Cardiac fibroblast (primary cell): Measurements from ENCODE around the gene LIN37.

Experiments used
- DNase-seq, 2 donors: peaks; one replicate each; pipeline versions ENCODE4 v3.0.0 to v3.0.0-alpha.2; 2010; ENCODE audit warnings: low read depth in 2 of 2
- H3K4me3 ChIP-seq, 2 donors: replicated peaks in 1 of 2; 1 replicate in 1 of 2; 2 replicates in 1 of 2; pipeline ENCODE4 v1.5.1; 2011; ENCODE audit warnings: low read depth in 2 of 2, low read length in 2 of 2, mild to moderate bottlenecking in 2 of 2, moderate library complexity in 1 of 2
- TF ChIP-seq, protein P1 (sequence below): IDR thresholded peaks from one replicate; pipeline ENCODE4 v1.5.1; 2011; ENCODE audit warnings: low read depth, mild to moderate bottlenecking, low read length, inconsistent platforms

The LIN37 gene

DNA sequence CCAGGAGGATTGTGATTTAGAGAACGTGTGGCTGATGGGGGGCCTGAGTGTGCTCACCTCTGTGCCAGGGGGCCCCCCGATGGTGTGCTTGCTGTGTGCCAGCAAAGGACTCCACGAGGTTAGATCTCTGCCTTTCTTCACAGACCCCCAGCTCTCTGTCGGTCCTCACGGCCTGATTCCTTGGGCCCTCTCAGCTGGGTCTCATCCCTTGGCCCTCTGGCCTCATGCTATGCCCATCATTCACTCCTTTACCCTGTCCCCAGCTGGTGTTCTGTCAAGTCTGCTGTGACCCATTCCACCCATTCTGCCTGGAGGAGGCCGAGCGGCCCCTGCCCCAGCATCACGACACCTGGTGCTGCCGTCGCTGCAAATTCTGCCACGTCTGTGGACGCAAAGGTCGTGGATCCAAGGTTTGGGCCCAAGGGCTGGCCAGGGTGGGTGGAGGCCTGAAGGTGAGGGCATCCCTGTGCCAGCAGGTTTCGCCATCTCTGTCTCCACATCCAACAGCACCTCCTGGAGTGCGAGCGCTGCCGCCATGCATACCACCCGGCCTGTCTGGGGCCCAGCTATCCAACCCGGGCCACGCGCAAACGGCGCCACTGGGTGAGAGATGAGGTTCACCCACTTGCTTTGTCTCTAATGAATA, 23.0 kb upstream of the LIN37 start:
- TF ChIP-seq, protein P1, sequence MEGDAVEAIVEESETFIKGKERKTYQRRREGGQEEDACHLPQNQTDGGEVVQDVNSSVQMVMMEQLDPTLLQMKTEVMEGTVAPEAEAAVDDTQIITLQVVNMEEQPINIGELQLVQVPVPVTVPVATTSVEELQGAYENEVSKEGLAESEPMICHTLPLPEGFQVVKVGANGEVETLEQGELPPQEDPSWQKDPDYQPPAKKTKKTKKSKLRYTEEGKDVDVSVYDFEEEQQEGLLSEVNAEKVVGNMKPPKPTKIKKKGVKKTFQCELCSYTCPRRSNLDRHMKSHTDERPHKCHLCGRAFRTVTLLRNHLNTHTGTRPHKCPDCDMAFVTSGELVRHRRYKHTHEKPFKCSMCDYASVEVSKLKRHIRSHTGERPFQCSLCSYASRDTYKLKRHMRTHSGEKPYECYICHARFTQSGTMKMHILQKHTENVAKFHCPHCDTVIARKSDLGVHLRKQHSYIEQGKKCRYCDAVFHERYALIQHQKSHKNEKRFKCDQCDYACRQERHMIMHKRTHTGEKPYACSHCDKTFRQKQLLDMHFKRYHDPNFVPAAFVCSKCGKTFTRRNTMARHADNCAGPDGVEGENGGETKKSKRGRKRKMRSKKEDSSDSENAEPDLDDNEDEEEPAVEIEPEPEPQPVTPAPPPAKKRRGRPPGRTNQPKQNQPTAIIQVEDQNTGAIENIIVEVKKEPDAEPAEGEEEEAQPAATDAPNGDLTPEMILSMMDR = no peak
- H3K4me3 ChIP-seq = no peak overlapping the region
- DNase-seq = no peak

DNA sequence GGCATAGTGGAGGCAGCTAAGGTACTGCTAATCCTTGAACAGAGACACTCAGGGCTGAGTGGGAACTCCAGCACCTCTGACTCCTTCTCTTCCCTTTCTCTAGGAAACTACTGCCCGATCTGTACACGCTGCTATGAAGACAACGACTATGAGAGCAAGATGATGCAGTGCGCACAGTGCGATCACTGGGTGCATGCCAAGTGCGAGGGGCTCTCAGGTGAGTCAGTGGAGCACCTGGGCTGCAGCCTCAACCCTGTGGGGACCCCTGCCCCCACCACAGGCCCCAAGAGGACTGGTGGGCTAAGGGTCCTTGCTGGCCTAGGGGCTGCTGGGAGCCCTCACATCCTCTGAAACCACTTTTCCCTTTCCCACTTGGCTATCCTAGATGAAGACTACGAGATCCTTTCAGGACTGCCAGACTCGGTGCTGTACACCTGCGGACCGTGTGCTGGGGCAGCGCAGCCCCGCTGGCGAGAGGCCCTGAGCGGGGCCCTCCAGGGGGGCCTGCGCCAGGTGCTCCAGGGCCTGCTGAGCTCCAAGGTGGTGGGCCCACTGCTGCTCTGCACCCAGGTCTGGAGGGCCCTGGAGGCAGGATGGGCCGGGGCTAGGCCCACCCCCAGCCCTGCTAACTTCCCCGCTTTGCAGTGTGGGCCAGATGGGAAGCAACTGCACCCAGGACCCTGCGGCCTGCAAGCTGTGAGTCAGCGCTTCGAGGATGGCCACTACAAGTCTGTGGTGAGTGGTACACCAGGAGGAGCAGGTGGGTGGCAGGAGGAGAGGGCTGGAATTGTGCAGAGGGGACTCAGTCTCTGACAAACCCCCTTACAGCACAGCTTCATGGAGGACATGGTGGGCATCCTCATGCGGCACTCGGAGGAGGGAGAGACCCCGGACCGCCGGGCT, 21.1 kb upstream of the LIN37 start:
- no peak for DNase-seq
- TF ChIP-seq, protein P1 = no peak
- H3K4me3 ChIP-seq = no peak overlapping the region

DNA sequence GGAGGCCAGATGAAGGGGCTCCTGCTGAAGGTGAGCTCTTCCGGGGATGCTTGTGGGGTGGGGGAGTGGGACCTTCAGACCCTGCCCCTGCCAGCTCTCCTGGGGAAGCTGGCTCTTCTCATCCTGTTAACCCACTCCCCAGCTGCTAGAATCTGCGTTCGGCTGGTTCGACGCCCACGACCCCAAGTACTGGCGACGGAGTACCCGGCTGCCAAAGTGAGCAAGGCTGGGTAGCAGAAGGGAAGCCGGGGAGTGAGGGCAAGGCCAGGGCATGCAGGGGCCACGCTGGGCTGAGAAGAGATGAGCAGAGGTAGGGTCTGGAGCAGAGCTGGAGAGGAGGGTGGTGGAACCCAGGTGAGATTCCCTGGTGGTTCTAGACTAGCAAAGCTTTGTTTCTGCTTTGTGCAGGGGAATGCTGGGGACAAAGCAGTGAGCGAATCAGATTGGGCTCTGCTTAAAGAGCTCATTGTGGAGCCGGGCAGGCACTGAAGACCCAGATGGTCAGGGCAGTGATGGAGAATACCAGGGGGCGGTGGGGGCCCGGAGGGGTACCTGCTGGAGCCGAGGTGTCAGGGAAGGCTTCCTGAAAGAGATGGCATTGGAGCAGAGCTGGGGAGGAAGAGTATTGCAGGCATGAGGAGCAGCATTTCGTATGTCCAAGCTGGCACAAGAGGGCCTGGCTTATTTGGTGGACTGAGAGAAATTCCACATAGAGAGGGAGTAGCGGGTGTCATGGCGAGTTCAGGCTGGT, 20.2 kb upstream of the LIN37 start:
- TF ChIP-seq, protein P1 = no peak
- H3K4me3 ChIP-seq = no peak overlapping the region
- no peak for DNase-seq

DNA sequence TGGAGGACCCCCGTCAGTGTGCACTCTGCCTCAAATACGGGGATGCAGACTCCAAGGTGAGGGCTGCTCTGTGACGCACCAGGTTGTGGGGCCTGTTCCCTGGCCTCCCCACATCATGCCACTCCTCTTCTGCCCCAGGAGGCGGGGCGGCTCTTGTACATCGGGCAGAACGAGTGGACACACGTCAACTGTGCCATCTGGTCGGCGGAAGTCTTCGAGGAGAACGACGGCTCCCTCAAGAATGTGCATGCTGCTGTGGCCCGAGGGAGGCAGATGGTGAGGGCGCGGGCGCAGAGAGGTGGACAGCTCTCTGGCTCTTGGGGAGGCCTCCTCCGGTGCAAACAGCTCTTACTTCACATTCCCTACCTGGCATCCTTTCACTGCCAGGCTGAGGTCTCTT, 19.4 kb upstream of the LIN37 start:
- DNase-seq = no peak
- TF ChIP-seq, protein P1 = no peak
- no peak overlapping the region for H3K4me3 ChIP-seq

DNA sequence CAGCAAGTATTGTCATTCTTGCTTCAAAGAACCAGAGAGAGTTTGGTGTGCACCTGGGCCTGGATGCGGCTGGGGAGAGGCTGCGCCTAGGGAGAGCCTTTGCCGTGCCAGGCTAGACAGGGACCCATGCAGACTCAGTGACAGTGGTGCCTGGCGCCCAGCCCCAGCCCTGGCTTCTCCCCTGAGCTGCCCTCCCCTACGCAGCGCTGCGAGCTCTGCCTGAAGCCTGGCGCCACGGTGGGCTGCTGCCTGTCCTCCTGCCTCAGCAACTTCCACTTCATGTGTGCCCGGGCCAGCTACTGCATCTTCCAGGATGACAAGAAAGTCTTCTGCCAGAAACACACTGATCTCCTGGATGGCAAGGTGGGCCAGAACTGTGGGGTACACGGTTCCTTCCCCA, 18.6 kb upstream of the LIN37 start:
- TF ChIP-seq, protein P1 = no peak
- DNase-seq = no peak
- H3K4me3 ChIP-seq = no peak overlapping the region

DNA sequence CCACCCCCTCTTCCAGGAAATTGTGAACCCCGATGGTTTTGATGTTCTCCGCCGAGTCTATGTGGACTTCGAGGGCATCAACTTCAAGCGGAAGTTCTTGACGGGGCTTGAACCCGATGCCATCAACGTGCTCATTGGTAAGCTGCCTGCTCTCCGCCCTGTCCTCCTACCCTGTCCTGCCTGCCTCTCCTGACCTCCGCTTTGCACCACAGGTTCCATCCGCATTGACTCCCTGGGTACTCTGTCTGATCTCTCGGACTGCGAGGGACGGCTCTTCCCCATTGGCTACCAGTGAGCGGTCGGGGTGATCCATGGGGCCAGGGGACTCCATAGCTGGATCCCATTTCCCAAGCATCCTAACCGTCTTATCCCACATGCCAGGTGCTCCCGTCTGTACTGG, 18.1 kb upstream of the LIN37 start:
- no peak for DNase-seq
- TF ChIP-seq, protein P1 = no peak
- H3K4me3 ChIP-seq = no peak overlapping the region
